ENCODE results near the gene PIEZO1.

DNA sequence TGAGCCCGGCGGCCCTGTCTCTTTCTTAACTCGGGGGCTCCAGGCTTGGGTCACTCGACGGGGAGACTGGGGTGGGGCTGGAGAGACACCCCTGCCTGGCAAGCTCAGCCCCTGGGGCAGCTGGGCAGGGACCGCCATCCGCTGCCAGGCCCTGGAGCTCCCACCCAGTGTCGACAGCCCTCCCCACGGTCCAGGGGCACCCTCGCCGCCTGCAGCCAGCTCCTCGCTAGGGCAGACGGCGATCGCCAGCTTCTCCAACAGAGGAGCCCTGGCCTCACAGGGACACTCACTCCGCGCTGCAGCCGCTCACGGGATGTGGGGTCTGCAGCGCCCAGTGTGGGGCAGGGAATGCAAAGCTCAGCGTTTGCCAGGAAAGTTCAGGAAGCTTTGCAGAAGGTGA lies 42.7 kb upstream of the PIEZO1 start:
- no peak for TF ChIP-seq CTCF (IDR thresholded peaks at IDR 0.05)
- TF ChIP-seq POLR2A (IDR thresholded peaks at IDR 0.05): no peak
